Neuronal stem cell (in vitro differentiated cells): ENCODE data around the gene AZGP1.

ENCODE experiments used
- DNase-seq: peaks from one replicate; pipeline ENCODE4 v3.0.0-alpha.2; 2013; ENCODE audit warnings: low spot score
- H2AFZ ChIP-seq: one replicate; pipeline ENCODE4 v1.6.1; 2013; ENCODE audit warnings: mild to moderate bottlenecking, low read length, inconsistent platforms
- H2AK5ac ChIP-seq: 2 replicates; pipeline ENCODE4 v1.6.1; 2013; ENCODE audit warnings: low read depth, mild to moderate bottlenecking, inconsistent platforms, low read length, moderate library complexity, mixed read lengths
- H2BK120ac ChIP-seq: 2 replicates; pipeline ENCODE4 v1.6.1; 2013; ENCODE audit warnings: low read depth, mild to moderate bottlenecking, inconsistent platforms, low read length, moderate library complexity, mixed read lengths
- H2BK12ac ChIP-seq: one replicate; pipeline ENCODE4 v1.6.1; 2013; ENCODE audit warnings: low read length, inconsistent platforms
- H2BK15ac ChIP-seq: 2 replicates; pipeline ENCODE4 v1.6.1; 2013; ENCODE audit warnings: mild to moderate bottlenecking, low read length, inconsistent platforms, mixed read lengths
- H2BK5ac ChIP-seq: one replicate; pipeline ENCODE4 v1.6.1; 2013; ENCODE audit warnings: inconsistent platforms, mild to moderate bottlenecking, low read length, moderate library complexity
- H3K14ac ChIP-seq: one replicate; pipeline ENCODE4 v1.6.1; 2013; ENCODE audit warnings: low read length, inconsistent platforms
- H3K18ac ChIP-seq: 2 replicates; pipeline ENCODE4 v1.6.1; 2013; ENCODE audit warnings: low read length, inconsistent platforms
- H3K23ac ChIP-seq: 2 replicates; pipeline ENCODE4 v1.6.1; 2013; ENCODE audit warnings: low read depth, mild to moderate bottlenecking, mixed read lengths, low read length, inconsistent platforms; ENCODE audit not compliant: poor library complexity
- H3K27ac ChIP-seq: replicated peaks from 3 replicates; pipeline ENCODE4 v1.5.1; 2013; ENCODE audit warnings: low read length, inconsistent platforms
- H3K27me3 ChIP-seq, 3 experiments: 2 replicates each; pipeline ENCODE4 v1.6.1; 2013; ENCODE audit warnings: low read length in 3 of 3, mild to moderate bottlenecking in 2 of 3, inconsistent platforms in 1 of 3, low read depth in 1 of 3, mixed read lengths in 1 of 3, moderate library complexity in 1 of 3; ENCODE audit not compliant: control insufficient read depth in 3 of 3, insufficient read depth in 3 of 3
- H3K36me3 ChIP-seq, 2 donors: replicated peaks in 1 of 2; 2 replicates each; pipeline ENCODE4 v1.6.1; 2013; ENCODE audit warnings: low read length in 2 of 2; ENCODE audit not compliant: control insufficient read depth in 2 of 2, insufficient read depth in 2 of 2
- H3K4ac ChIP-seq: 2 replicates; pipeline ENCODE4 v1.6.1; 2013; ENCODE audit warnings: inconsistent platforms, mild to moderate bottlenecking, low read length, moderate library complexity
- H3K4me1 ChIP-seq, 2 donors: 1 replicate in 1 of 2; 2 replicates in 1 of 2; pipeline ENCODE4 v1.6.1; 2013; ENCODE audit warnings: low read length in 2 of 2, low read depth in 1 of 2; ENCODE audit not compliant: control insufficient read depth in 2 of 2, insufficient read depth in 1 of 2
- H3K4me2 ChIP-seq: one replicate; pipeline ENCODE4 v1.6.1; 2013; ENCODE audit warnings: mild to moderate bottlenecking, low read length, inconsistent platforms; ENCODE audit not compliant: insufficient read depth, poor library complexity, severe bottlenecking
- H3K4me3 ChIP-seq, 2 donors: 2 replicates each; pipeline ENCODE4 v1.5.1; 2013; ENCODE audit warnings: low read length in 2 of 2, mild to moderate bottlenecking in 2 of 2, inconsistent platforms in 1 of 2, moderate library complexity in 1 of 2
- H3K79me1 ChIP-seq: one replicate; pipeline ENCODE4 v1.6.1; 2013; ENCODE audit warnings: low read depth, mild to moderate bottlenecking, inconsistent platforms, low read length, moderate library complexity
- H3K9ac ChIP-seq: one replicate; pipeline ENCODE4 v1.6.1; 2013; ENCODE audit warnings: mild to moderate bottlenecking, low read depth, low read length, inconsistent platforms; ENCODE audit not compliant: poor library complexity
- H3K9me3 ChIP-seq, 2 donors: replicated peaks in 1 of 2; 2 replicates each; pipeline versions ENCODE3 to v1.6.1; 2013; ENCODE audit warnings: low read length in 2 of 2, mild to moderate bottlenecking in 2 of 2, inconsistent platforms in 1 of 2, low read depth in 1 of 2, mixed read lengths in 1 of 2, moderate library complexity in 1 of 2; ENCODE audit not compliant: control insufficient read depth in 2 of 2, insufficient read depth in 1 of 2
- H4K8ac ChIP-seq: one replicate; pipeline ENCODE4 v1.6.1; 2013; ENCODE audit warnings: low read depth, mild to moderate bottlenecking, inconsistent platforms, low read length, moderate library complexity
- H4K91ac ChIP-seq: one replicate; pipeline ENCODE4 v1.6.1; 2013; ENCODE audit warnings: low read length, low read depth, mild to moderate bottlenecking, inconsistent platforms; ENCODE audit not compliant: poor library complexity
- WGBS, 2 donors: extraction: QIAGEN DNeasy Blood & Tissue Kit; methylation state at CpG; one replicate each; pipeline ENCODE4 v1.1.7; 2013; ENCODE audit warnings: missing lambda C conversion rate in 2 of 2, mixed read lengths in 1 of 2; ENCODE audit not compliant: insufficient read length in 2 of 2, insufficient replicate concordance in 1 of 2; ENCODE audit errors: extremely low coverage in 2 of 2; 5-methylcytosine and 5-hydroxymethylcytosine counted together

Gene AZGP1

DNA sequence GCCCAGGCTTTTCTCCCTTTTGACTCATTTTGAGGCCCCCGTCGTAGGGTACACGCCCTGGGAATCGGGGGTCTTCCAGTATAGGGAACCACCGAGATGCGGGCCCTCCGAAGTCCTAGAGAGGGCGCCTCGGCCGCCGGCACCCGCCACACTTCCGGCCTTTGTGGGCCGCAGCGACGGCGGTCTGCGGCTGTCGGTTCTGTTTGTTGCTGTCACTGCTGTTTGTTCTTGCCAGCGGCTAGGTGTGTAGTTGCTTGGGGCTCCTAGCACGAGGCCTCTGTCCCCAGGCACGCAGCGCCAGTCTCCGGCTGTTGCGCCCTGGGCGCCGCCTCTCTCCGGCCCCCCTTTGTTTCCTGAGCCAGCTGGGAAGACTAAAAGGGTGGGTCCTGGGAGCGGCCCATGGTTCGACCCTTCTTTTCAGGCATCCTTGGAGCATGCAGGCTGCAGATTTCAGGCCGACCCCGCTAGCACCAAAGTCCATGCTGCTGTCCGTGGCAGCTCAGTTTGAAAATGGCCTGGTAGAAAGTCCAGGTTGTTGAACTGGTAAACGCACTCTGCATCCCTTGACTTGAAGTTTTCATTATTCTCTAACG, 21.8 kb upstream of the AZGP1 start:
- Histone ChIP-seq H2BK15ac (no peak overlapping the region), H4K8ac (peak overlapping the region; percentile 92), H3K27me3 (peaks cover 0 to 4% (median 0%) of the 10 kb centered on the region in 3 experiments), H3K9me3 (no peaks in the 10 kb centered on the region), H3K4me2 (peak overlapping the region; percentile 32), H3K27ac (peak overlapping the region; percentile 75), H3K4ac (no peak overlapping the region), H3K14ac (peak overlapping the region; percentile 72), H3K36me3 (no peaks in the 10 kb centered on the region), H4K91ac (peak overlapping the region; percentile 69), H3K9ac (peak overlapping the region; percentile 91), H2BK120ac (no peak overlapping the region), H3K79me1 (no peaks in the 10 kb centered on the region), H2BK12ac (no peak overlapping the region), H3K4me3 (peak overlapping the region in 1 of 2 donors; percentile 88), H3K18ac (peak overlapping the region; percentile 97), H2AFZ (peak overlapping the region; percentile 56), H3K23ac (peak overlapping the region; percentile 68), H2AK5ac (no peak overlapping the region), H3K4me1 (no peaks in the 10 kb centered on the region), H2BK5ac (peak overlapping the region; percentile 39)
- WGBS, 2 donors = no CpG with 5 or more reads among the region's 35 CpGs
- DNase-seq = peak; percentile 42

DNA sequence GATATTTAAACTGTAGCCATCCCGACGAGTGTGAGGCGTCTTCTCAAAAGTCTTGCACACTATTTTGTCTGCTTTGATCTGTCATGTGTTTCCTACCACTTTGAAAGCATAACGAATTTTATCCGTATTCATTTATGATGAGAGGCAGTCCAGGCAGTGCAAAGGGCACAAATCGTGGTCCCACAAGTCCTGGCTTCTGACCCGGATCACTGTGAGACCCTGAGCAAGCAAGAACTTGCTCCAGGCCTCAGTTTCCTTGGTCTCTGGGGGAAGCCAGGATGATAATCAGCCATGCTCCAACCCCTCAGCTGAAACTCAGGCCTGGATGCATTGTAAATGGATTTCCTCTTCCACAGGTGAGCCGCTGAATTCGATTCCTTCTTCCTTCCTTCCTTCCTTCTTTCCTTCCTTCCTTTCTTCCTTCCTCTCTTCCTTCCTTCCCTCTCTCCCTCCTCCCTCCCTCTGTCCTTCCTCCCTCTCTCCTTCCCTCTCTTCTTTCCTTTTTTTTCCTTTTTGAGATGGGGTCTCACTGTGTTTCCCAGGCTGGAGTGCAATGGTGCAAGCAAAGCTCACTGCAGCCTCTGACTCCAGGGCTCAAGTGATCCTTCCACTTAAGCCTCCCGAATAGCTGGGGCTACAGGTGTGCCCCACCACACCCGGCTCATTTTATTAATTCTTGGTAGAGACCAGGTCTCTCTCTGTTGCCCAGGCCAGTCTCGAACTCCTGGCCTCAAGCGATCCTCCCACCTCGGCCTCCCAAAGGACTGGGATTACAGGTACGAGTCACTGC, 21.1 kb upstream of the AZGP1 start:
- no peak overlapping the region for H3K9ac ChIP-seq
- H3K14ac ChIP-seq = no peak overlapping the region
- H3K18ac ChIP-seq = peak overlapping the region; percentile 76
- WGBS, 2 donors = no CpG with 5 or more reads among the region's 15 CpGs
- H4K8ac ChIP-seq = no peak overlapping the region
- H3K4ac ChIP-seq = no peak overlapping the region
- H3K27me3 ChIP-seq = peaks cover 0 to 4% (median 0%) of the 10 kb centered on the region in 3 experiments
- H3K27ac ChIP-seq = no peak overlapping the region
- no peak overlapping the region for H2BK120ac ChIP-seq
- H3K4me3 ChIP-seq = peak overlapping the region in 1 of 2 donors; percentile 88
- H3K4me2 ChIP-seq = peak overlapping the region; percentile 18
- peak overlapping the region; percentile 30 for H2BK12ac ChIP-seq
- H3K4me1 ChIP-seq = no peaks in the 10 kb centered on the region
- peak overlapping the region; percentile 39 for H2BK5ac ChIP-seq
- no peak overlapping the region for H2AFZ ChIP-seq
- H3K79me1 ChIP-seq = no peaks in the 10 kb centered on the region
- no peak overlapping the region for H2AK5ac ChIP-seq
- no peak overlapping the region for H2BK15ac ChIP-seq
- no peaks in the 10 kb centered on the region for H3K9me3 ChIP-seq
- peak overlapping the region; percentile 69 for H4K91ac ChIP-seq
- DNase-seq = no peak
- no peaks in the 10 kb centered on the region for H3K36me3 ChIP-seq
- no peak overlapping the region for H3K23ac ChIP-seq

DNA sequence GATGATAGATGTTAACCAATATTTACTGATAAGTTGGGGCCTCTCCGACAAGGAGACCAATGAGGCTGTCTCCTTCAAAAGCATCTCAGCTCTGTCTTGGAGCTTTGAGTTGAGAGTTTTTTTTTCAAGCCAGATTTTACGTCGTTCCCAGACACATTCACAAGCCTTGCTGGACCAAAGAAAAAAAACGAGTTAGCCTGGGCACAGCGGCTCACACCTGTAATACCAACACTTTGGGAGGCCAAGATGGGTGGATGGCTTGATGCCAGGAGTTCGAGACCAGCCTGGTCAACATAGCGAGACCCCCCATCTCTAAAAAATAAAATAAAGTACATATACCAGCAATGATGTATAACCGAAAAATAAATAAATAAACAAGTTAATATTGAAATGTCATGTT, 19.0 kb upstream of the AZGP1 start:
- H2BK5ac ChIP-seq = no peak overlapping the region
- H3K4me2 ChIP-seq = no peak overlapping the region
- H3K9me3 ChIP-seq = no peaks in the 10 kb centered on the region
- H4K8ac ChIP-seq = no peak overlapping the region
- H3K23ac ChIP-seq = no peak overlapping the region
- H3K79me1 ChIP-seq = no peaks in the 10 kb centered on the region
- peaks cover 0 to 7% (median 0%) of the 10 kb centered on the region in 3 experiments for H3K27me3 ChIP-seq
- no peak overlapping the region for H3K4me3 ChIP-seq
- H3K14ac ChIP-seq = no peak overlapping the region
- no peak overlapping the region for H2BK15ac ChIP-seq
- H3K27ac ChIP-seq = no peak overlapping the region
- H3K4ac ChIP-seq = no peak overlapping the region
- H3K4me1 ChIP-seq = peaks cover 3% of the 10 kb centered on the region in 2 donors
- DNase-seq = no peak
- no peak overlapping the region for H3K9ac ChIP-seq
- H2AFZ ChIP-seq = peak overlapping the region; percentile 62
- H2BK12ac ChIP-seq = no peak overlapping the region
- no peaks in the 10 kb centered on the region for H3K36me3 ChIP-seq
- H2AK5ac ChIP-seq = no peak overlapping the region
- no peak overlapping the region for H3K18ac ChIP-seq
- no CpG with 5 or more reads among the region's 8 CpGs for WGBS, 2 donors
- H2BK120ac ChIP-seq = no peak overlapping the region
- no peak overlapping the region for H4K91ac ChIP-seq

DNA sequence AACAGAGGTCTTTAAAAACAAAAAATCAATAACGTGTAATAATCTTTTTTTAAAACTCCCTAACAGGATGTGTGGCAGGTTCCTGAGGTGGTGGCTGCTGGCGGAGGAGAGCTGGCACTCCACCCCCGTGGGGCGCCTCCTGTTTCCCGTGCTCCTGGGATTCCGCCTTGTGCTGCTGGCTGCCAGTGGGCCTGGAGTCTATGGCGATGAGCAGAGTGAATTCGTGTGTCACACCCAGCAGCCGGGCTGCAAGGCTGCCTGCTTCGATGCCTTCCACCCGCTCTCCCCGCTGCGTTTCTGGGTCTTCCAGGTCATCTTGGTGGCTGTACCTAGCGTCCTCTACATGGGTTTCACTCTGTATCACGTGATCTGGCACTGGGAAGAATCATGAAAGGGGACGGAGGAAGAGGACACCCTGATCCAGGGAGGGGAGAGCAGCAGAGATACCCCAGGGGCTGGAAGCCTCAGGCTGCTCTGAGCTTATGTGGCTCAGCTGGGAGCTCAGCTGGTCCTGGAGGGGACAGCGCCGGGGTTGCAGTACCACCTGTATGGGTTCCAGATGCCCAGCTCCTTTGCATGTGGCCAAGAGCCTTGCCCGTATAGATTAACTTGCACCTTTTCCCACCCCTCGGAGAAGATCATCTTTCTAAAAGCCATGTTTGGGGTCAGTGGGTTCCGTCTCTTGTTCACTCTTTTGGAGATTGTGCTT, 16.7 kb upstream of the AZGP1 start:
- Histone ChIP-seq H3K4me3 (no peak overlapping the region), H3K23ac (peak overlapping the region; percentile 26), H4K91ac (no peak overlapping the region), H4K8ac (no peak overlapping the region), H3K4me2 (no peak overlapping the region), H2BK5ac (peak overlapping the region; percentile 31), H3K4me1 (peaks cover 3% of the 10 kb centered on the region in 2 donors), H3K18ac (no peak overlapping the region), H2BK120ac (no peak overlapping the region), H2AK5ac (no peak overlapping the region), H2BK12ac (no peak overlapping the region), H3K36me3 (no peaks in the 10 kb centered on the region), H2BK15ac (peak overlapping the region; percentile 34), H3K14ac (no peak overlapping the region), H3K27me3 (peaks cover 0 to 17% (median 0%) of the 10 kb centered on the region in 3 experiments), H3K79me1 (peaks cover 2% of the 10 kb centered on the region), H3K9ac (no peak overlapping the region), H2AFZ (peak overlapping the region; percentile 40), H3K9me3 (no peaks in the 10 kb centered on the region), H3K27ac (no peak overlapping the region), H3K4ac (no peak overlapping the region)
- no CpG with 5 or more reads among the region's 21 CpGs for WGBS, 2 donors
- no peak for DNase-seq
